Coronary artery (tissue), 2 donors: Measurements from ENCODE around the gene AZU1.
"Not testable (repeated sequence)": the region's sequence is repeated elsewhere in the genome, so short reads cannot be mapped to it uniquely, and the experiment has no call there.

ENCODE experiments used
- DNase-seq: peaks from one replicate; pipeline ENCODE4 v3.0.0-alpha.2; 2017; ENCODE audit warnings: low spot score
- H3K27ac ChIP-seq, 2 donors: fragments of 200-600 bp; sonication (generic); one replicate each; pipeline ENCODE4 v1.5.1; 2016 to 2019
- H3K4me3 ChIP-seq: fragments of 200-600 bp; sonication (generic); 2 replicates; pipeline ENCODE4 v1.5.1; 2016; ENCODE audit warnings: mild to moderate bottlenecking, moderate library complexity
- TF ChIP-seq, protein P1 (sequence below): fragments of 200-600 bp; sonication (generic); IDR thresholded peaks from one replicate; pipeline ENCODE4 v1.5.1; 2019; ENCODE audit warnings: antibody characterized with exemption

Gene AZU1

DNA sequence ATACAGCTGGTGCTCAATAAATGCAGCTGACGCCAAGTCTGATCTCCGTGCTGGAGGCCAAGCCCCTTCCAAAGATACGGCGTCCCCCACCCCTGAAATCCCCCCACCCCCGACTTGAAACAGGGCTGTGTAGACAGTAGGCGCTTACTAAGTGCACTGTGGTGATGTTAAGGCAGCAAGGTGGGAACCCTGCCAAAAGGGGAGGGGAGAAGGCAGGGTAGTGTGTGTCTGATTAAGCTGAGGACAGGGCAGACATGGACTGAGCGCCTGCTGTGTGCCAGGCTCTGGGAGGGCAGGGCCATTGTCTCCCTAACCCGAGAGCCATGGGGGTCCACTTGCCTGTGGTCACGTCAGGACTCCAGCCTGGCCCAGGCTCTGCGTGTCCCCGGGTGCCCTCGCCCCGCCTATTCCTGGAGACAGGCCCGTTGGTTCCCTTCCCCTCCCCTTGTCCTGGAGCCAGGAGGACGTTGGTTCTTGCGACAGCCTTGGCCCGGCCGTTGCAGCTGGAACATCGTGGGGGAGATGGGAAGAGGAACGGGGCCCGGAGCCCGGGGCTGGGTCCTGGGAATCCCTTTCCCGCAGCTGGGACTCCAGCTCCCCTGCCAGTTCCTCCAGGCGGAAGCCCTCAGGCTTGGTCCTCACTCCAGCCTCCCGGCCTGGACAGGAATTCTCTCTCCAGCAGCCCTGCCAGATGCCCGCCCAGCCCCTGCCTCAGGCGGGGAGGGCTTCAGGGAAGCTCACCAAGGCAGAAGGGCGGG is 22.8 kb downstream of the AZU1 start:
- peak overlapping the region; percentile 62 to 84 for H3K27ac ChIP-seq
- TF ChIP-seq, protein P1, sequence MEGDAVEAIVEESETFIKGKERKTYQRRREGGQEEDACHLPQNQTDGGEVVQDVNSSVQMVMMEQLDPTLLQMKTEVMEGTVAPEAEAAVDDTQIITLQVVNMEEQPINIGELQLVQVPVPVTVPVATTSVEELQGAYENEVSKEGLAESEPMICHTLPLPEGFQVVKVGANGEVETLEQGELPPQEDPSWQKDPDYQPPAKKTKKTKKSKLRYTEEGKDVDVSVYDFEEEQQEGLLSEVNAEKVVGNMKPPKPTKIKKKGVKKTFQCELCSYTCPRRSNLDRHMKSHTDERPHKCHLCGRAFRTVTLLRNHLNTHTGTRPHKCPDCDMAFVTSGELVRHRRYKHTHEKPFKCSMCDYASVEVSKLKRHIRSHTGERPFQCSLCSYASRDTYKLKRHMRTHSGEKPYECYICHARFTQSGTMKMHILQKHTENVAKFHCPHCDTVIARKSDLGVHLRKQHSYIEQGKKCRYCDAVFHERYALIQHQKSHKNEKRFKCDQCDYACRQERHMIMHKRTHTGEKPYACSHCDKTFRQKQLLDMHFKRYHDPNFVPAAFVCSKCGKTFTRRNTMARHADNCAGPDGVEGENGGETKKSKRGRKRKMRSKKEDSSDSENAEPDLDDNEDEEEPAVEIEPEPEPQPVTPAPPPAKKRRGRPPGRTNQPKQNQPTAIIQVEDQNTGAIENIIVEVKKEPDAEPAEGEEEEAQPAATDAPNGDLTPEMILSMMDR, result no peak
- peak overlapping the region; percentile 56 for H3K4me3 ChIP-seq

DNA sequence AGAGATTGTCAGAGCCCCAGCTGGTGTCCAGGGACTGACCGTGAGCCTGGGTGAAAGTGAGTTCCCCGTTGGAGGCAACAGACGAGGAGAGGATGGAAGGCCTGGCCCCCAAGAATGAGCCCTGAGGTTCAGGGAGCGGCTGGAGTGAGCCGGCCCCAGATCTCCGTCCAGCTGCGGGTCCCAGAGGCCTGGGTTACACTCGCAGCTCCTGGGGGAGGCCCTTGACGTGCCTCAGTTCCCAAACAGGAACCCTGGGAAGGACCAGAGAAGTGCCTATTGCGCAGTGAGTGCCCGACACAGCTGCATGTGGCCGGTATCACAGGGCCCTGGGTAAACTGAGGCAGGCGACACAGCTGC is 23.3 kb downstream of the AZU1 start:
- peak overlapping the region; percentile 56 for H3K4me3 ChIP-seq
- TF ChIP-seq, protein P1, result no peak
- DNase-seq, result no peak
- peak overlapping the region; percentile 62 to 84 for H3K27ac ChIP-seq

More for the DNA sequence above, 22.8 kb downstream of the AZU1 start:
- DNase-seq, result peak; percentile 94

DNA sequence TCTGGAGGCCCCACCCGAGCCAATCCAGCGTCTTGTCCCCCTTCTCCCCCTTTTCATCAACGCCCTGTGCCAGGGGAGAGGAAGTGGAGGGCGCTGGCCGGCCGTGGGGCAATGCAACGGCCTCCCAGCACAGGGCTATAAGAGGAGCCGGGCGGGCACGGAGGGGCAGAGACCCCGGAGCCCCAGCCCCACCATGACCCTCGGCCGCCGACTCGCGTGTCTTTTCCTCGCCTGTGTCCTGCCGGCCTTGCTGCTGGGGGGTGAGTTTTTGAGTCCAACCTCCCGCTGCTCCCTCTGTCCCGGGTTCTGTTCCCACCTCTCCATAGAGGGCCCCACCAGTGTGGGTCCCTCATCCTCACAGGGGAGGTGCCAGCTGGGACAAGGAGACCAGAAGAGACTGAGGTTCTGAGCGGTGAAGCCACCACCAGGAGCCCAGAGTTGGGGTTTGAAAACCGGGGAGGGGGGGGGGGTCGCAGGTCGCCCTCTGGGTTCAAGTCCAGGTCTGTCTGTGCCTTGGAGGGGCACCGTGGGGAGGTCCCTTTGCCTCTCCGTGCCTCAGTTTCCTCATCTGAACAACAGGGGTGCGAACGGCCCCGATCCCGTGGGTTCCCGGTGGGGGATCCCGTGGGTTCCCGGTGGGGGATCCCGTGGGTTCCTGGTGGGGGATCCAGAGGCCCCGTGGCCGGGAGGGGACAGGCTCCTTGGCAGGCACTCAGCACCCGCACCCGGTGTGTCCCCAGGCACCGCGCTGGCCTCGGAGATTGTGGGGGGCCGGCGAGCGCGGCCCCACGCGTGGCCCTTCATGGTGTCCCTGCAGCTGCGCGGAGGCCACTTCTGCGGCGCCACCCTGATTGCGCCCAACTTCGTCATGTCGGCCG is 24.7 kb downstream of the AZU1 start, which contains the start of gene ELANE:
Gene ELANE, plus strand, starts transcription at position 168 of the 878 bp plus-strand sequence. Its CDS starts 26 bp downstream, at position 194.
- TF ChIP-seq, protein P1, result no peak
- DNase-seq, result no peak
- no peak within 1 kb of the TSS for H3K4me3 ChIP-seq
- H3K27ac ChIP-seq, result peak within 1 kb of the TSS in 1 of 2 donors; percentile 84

DNA sequence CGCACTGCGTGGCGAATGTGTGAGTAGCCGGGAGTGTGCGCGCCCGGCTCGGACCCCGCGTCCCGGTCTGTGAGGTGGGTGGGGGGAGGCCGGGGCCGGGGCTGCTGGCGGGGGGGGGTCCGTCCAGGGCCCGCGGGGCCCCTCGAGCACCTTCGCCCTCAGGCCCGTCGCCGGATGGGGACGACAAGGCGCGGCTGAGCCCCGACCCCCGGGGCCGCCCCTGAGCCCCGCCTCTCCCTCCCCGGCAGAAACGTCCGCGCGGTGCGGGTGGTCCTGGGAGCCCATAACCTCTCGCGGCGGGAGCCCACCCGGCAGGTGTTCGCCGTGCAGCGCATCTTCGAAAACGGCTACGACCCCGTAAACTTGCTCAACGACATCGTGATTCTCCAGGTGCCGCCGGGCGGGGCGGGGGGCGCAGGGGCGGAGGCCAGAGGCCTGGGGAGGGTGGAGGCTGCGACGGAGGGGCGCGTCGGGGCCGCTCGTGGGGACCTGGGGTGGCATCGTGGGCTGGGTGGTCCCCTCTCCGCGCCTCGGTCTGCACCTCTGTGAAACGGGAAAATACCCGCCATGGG is 25.5 kb downstream of the AZU1 start:
- TF ChIP-seq, protein P1, result no peak
- Histone ChIP-seq H3K27ac (no peak overlapping the region), H3K4me3 (no peak overlapping the region)
- DNase-seq, result no peak

DNA sequence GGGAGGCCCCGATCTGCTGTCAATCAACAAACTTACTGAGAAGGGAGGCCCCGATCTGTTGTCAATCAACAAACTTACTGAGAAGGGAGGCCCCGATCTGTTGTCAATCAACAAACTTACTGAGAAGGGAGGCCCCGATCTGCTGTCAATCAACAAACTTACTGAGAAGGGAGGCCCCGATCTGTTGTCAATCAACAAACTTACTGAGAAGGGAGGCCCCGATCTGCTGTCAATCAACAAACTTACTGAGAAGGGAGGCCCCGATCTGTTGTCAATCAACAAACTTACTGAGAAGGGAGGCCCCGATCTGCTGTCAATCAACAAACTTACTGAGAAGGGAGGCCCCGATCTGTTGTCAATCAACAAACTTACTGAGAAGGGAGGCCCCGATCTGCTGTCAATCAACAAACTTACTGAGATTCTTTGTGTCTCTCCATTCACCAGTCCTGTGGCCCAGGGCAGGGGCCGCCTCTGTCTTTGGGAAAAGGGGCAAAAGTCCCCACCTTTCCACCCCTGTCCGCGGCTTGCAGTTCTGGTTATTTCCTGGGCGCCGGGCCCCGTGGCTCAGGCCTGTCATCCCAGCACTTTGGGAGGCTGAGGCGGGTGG is 26.1 kb downstream of the AZU1 start:
- not testable (repeated sequence) for DNase-seq, H3K27ac ChIP-seq, H3K4me3 ChIP-seq

DNA sequence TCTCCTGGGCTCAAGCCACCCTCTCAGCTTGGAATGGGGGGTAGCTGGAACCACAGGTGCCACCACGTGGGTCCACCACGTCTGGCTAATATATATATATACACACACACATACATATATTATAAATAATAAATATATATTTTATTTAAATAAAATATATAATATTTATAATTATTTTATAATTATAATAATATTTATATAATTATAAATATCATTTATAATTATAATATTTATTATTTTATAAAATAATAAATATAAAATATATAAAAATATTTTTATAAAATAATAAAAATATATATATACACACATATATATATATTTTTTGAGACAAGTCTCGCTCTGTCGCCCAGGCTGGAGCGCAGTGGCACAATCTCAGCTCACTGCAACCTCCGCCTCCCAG is 26.9 kb downstream of the AZU1 start:
- no peak for DNase-seq
- H3K27ac ChIP-seq, result no peak overlapping the region
- TF ChIP-seq, protein P1, result no peak
- H3K4me3 ChIP-seq, result no peak overlapping the region

DNA sequence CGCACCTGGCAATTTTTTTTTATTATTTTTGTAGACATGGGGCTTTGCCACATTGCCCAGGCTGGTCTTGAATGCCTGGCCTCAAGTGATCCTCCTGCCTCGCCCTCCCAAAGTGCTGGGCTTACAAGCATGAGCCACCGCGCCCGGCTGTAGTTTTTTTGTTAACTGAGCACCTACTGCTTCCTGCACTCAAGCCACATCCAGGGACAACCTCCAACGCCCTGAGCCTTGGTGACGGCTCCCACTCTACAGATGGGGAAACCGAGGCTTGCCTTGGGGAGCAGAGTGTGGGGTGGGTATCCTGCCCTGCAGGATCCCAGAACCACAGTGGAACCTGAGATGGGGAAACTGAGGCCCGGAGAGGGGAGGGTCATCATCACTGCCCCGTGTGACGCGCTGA is 27.5 kb downstream of the AZU1 start:
- TF ChIP-seq, protein P1, result no peak
- Histone ChIP-seq H3K27ac (no peak overlapping the region), H3K4me3 (no peak overlapping the region)
- DNase-seq, result no peak
